Astrocyte (in vitro differentiated cells and primary cell): ENCODE results near the gene ROR2. TPM values are rescaled to one million over a fixed set of nuclear protein-coding genes. Genes with fewer than 3 reads are reported as not detected.

Experiments
- DNase-seq: peaks from one replicate; pipeline ENCODE4 v3.0.0-alpha.2; 2010; ENCODE audit warnings: low read depth
- FAIRE-seq: peaks from 2 replicates; lab custom pipeline; 2011; peaks lifted over from hg19 to GRCh38; lab: Jason Lieb, UNC
- H2AFZ ChIP-seq: 2 replicates; pipeline ENCODE4 v1.6.0; 2012; ENCODE audit warnings: low read depth, low read length, inconsistent platforms
- H3K27ac ChIP-seq: 2 replicates; pipeline ENCODE4 v1.5.1; 2011; ENCODE audit warnings: low read depth, low read length, inconsistent platforms
- H3K27me3 ChIP-seq: 2 replicates; pipeline ENCODE4 v1.6.0; 2011; ENCODE audit warnings: low read length, inconsistent platforms; ENCODE audit not compliant: insufficient read depth
- H3K36me3 ChIP-seq: 2 replicates; pipeline ENCODE4 v1.5.1; 2011; ENCODE audit warnings: low read length, inconsistent platforms; ENCODE audit not compliant: insufficient read depth
- H3K4me1 ChIP-seq: 2 replicates; pipeline ENCODE4 v1.5.1; 2011; ENCODE audit warnings: low read length, inconsistent platforms; ENCODE audit not compliant: insufficient read depth
- H3K4me2 ChIP-seq: 2 replicates; pipeline ENCODE4 v1.6.0; 2012; ENCODE audit warnings: low read length, inconsistent platforms
- H3K4me3 ChIP-seq: 2 replicates; pipeline ENCODE4 v1.5.1; 2011; ENCODE audit warnings: low read depth, mild to moderate bottlenecking, low read length, inconsistent platforms; ENCODE audit not compliant: insufficient read depth
- H3K79me2 ChIP-seq: 2 replicates; pipeline ENCODE4 v1.6.0; 2012; ENCODE audit warnings: mild to moderate bottlenecking, low read length, inconsistent platforms; ENCODE audit not compliant: insufficient read depth
- H3K9ac ChIP-seq: 2 replicates; pipeline ENCODE4 v1.6.0; 2012; ENCODE audit warnings: mild to moderate bottlenecking, low read length, inconsistent platforms
- H3K9me3 ChIP-seq: 2 replicates; pipeline ENCODE4 v1.5.1; 2012; ENCODE audit warnings: low read depth, mild to moderate bottlenecking, low read length, inconsistent platforms; ENCODE audit not compliant: insufficient read depth
- H4K20me1 ChIP-seq: 2 replicates; pipeline ENCODE4 v1.6.0; 2012; ENCODE audit warnings: low read length, inconsistent platforms; ENCODE audit not compliant: insufficient read depth
- H3K27ac Mint-ChIP-seq: one replicate; pipeline ENCODE4 v1.8.0; 2021; ENCODE audit warnings: mild to moderate bottlenecking, mixed read lengths; ENCODE audit not compliant: unreplicated experiment
- H3K27me3 Mint-ChIP-seq: one replicate; pipeline ENCODE4 v1.8.0; 2021; ENCODE audit warnings: low read depth, mixed read lengths; ENCODE audit not compliant: unreplicated experiment
- H3K36me3 Mint-ChIP-seq: one replicate; pipeline ENCODE4 v1.8.0; 2021; ENCODE audit warnings: low read depth, mixed read lengths; ENCODE audit not compliant: unreplicated experiment
- H3K4me1 Mint-ChIP-seq: one replicate; pipeline ENCODE4 v1.8.0; 2021; ENCODE audit warnings: low read depth, mixed read lengths; ENCODE audit not compliant: unreplicated experiment
- H3K4me3 Mint-ChIP-seq: one replicate; pipeline ENCODE4 v1.8.0; 2021; ENCODE audit warnings: mild to moderate bottlenecking, moderate library complexity, mixed read lengths; ENCODE audit not compliant: unreplicated experiment
- H3K9me3 Mint-ChIP-seq: one replicate; pipeline ENCODE4 v1.8.0; 2021; ENCODE audit warnings: mild to moderate bottlenecking, mixed read lengths; ENCODE audit not compliant: unreplicated experiment
- CTCF ChIP-seq: IDR thresholded peaks from 2 replicates; pipeline ENCODE4 v1.5.1; 2011; ENCODE audit warnings: low read depth, mild to moderate bottlenecking, inconsistent platforms, low read length, moderate library complexity; ENCODE audit not compliant: insufficient read depth
- EZH2 ChIP-seq: IDR thresholded peaks from 2 replicates; pipeline ENCODE4 v1.6.1; 2012; ENCODE audit warnings: mild to moderate bottlenecking, low read length, inconsistent platforms; ENCODE audit not compliant: insufficient read depth
- total RNA-seq: library from RNA; stranded (reverse); gene quantifications from 2 replicates; pipeline ENCODE4 v1.2.1, GENCODE V29; 2021

The ROR2 gene
- total RNA-seq, 1 donor from 2014 or later: 4.9 TPM

- no peak overlapping the region for H3K4me3 ChIP-seq
- H3K9me3 ChIP-seq: no peaks in the 10 kb centered on the region
- DNase-seq (peak; percentile 16), FAIRE-seq (no peak)
- no peak overlapping the region for H3K27ac ChIP-seq
- no peaks in the 10 kb centered on the region for H3K36me3 ChIP-seq
- Mint-ChIP-seq H3K4me3 (peak overlapping the region; percentile 11), H3K36me3 (peaks cover 7% of the 10 kb centered on the region), H3K27ac (peak overlapping the region; percentile 41), H3K27me3 (peaks cover 7% of the 10 kb centered on the region), H3K4me1 (peaks cover 26% of the 10 kb centered on the region), H3K9me3 (peaks cover 2% of the 10 kb centered on the region)
- H2AFZ ChIP-seq: no peak overlapping the region
- H4K20me1 ChIP-seq: no peaks in the 10 kb centered on the region
- peaks cover 6% of the 10 kb centered on the region for H3K4me1 ChIP-seq
- no peak overlapping the region for H3K9ac ChIP-seq
- H3K4me2 ChIP-seq: no peak overlapping the region
- no peaks in the 10 kb centered on the region for H3K79me2 ChIP-seq
- TF ChIP-seq EZH2 (no peak), CTCF (no peak)
- H3K27me3 ChIP-seq: no peaks in the 10 kb centered on the region
These were observed 65.0 kb downstream of the ROR2 start for GRCh38 chr9:91884696-91885687.

GRCh38 chr9:91884153-91884552, 65.9 kb downstream of the ROR2 start:
- H3K27me3 Mint-ChIP-seq: peaks cover 7% of the 10 kb centered on the region
- DNase-seq (no peak), FAIRE-seq (no peak)
- Histone ChIP-seq H3K4me1 (peaks cover 6% of the 10 kb centered on the region), H3K9me3 (no peaks in the 10 kb centered on the region), H2AFZ (no peak overlapping the region), H3K27me3 (no peaks in the 10 kb centered on the region), H3K36me3 (no peaks in the 10 kb centered on the region), H3K4me2 (no peak overlapping the region), H4K20me1 (no peaks in the 10 kb centered on the region), H3K79me2 (no peaks in the 10 kb centered on the region), H3K4me3 (no peak overlapping the region), H3K9ac (no peak overlapping the region), H3K27ac (no peak overlapping the region)
- no peak for TF ChIP-seq EZH2
- no peak for TF ChIP-seq CTCF
- H3K4me3 Mint-ChIP-seq: no peak overlapping the region
- peaks cover 2% of the 10 kb centered on the region for H3K9me3 Mint-ChIP-seq
- H3K4me1 Mint-ChIP-seq: peaks cover 26% of the 10 kb centered on the region
- peaks cover 10% of the 10 kb centered on the region for H3K36me3 Mint-ChIP-seq
- no peak overlapping the region for H3K27ac Mint-ChIP-seq

GRCh38 chr9:91883503-91883902, 66.5 kb downstream of the ROR2 start:
- Histone ChIP-seq H3K36me3 (no peaks in the 10 kb centered on the region), H3K9me3 (no peaks in the 10 kb centered on the region), H3K9ac (no peak overlapping the region), H3K27ac (no peak overlapping the region), H3K79me2 (no peaks in the 10 kb centered on the region), H3K4me3 (no peak overlapping the region), H4K20me1 (no peaks in the 10 kb centered on the region), H3K4me1 (peaks cover 6% of the 10 kb centered on the region), H3K4me2 (no peak overlapping the region), H3K27me3 (no peaks in the 10 kb centered on the region), H2AFZ (no peak overlapping the region)
- Mint-ChIP-seq H3K4me1 (peaks cover 26% of the 10 kb centered on the region), H3K27ac (no peak overlapping the region), H3K36me3 (peaks cover 10% of the 10 kb centered on the region), H3K9me3 (peaks cover 2% of the 10 kb centered on the region), H3K27me3 (peaks cover 4% of the 10 kb centered on the region), H3K4me3 (no peak overlapping the region)
- FAIRE-seq (no peak), DNase-seq (no peak)
- TF ChIP-seq CTCF: no peak
- TF ChIP-seq EZH2: no peak
